Renal cortex interstitium (tissue), 11 donors: ENCODE measurements around the gene VRK1. TPM values are rescaled to one million over a fixed set of nuclear protein-coding genes. Genes with fewer than 3 reads are reported as not detected.

Experiments
- DNase-seq, 11 donors: peaks; one replicate each; pipeline ENCODE4 v3.0.0-alpha.2; 2013; ENCODE audit warnings: low read depth in 9 of 11, low spot score in 4 of 11; ENCODE audit errors: extremely low read depth in 1 of 11
- polyA plus RNA-seq, 3 donors: library from polyadenylated mRNA; unstranded; fragments of 120-200 nt; gene quantifications; one replicate each; pipeline ENCODE4 v1.2.1, GENCODE V29; 2013; ENCODE audit not compliant: insufficient read length in 3 of 3

The VRK1 gene
- polyA plus RNA-seq, 3 donors = 20.5 to 27.6 (median 24.1) TPM

DNA sequence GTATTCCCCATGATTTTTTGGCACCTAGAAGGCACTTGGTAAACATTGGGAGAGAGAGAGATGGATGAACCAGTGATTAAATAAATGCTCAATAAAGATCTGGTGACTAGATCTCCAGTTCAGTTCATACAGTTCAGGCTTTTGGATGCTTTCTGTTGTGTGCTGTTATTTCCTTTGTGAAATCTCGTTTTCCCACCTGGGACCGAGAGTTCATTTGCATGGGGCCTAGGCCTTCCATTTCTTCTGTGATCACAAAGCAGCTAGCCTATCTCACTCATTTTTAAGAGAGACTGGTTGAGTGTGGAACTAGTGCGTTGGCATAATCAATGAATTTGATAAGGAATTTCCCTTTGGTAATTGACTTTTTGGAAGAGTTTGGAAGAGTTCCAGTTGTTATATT lies 104.0 kb downstream of the VRK1 start:
- DNase-seq = no peak

DNA sequence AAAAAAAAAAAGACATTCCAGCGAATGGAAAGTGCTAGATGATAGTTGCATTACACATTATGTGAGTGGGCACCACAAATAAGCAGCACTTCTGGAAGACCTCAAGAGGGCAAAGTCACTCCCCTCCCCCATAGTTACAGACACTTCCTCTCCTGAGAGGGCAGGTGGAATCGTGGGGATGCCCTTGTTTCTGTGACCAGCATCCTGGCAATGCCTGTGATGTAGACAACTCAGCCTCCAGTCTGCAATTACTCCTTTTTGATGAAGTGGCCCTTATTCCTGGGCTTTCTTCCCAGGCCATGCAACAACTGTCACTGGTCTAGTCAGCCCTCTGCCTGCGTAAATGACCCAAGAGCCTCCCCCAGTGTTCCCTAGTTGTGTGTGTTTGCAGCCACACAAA lies 104.8 kb downstream of the VRK1 start:
- no peak for DNase-seq

DNA sequence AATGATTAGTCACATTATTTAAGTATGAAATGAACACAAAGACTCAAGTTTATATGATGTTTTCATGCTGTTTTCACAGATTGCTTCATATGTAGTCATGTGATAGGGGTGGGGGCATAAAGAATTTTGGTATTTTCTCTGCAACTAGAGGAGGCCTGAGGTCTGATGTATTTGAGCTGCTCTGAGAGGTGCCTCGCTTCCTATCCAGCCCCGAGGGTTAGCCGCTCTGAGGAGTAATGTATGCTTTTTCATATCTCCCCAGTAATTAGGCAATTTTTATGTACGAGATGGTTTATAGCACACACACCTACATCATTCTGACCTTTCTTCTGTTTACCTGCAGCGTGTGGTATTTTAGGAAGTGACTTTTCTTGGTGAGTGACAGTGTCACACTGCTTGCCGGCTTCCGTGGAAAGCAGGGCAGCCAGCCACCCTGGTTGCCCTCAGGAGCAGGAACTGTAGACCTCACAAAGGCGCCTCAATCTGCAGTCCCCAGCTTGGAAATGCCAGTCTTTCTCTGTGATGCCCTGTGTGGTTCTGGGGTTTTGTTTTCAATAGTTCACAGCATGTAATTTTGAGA lies 106.4 kb downstream of the VRK1 start:
- DNase-seq = no peak

DNA sequence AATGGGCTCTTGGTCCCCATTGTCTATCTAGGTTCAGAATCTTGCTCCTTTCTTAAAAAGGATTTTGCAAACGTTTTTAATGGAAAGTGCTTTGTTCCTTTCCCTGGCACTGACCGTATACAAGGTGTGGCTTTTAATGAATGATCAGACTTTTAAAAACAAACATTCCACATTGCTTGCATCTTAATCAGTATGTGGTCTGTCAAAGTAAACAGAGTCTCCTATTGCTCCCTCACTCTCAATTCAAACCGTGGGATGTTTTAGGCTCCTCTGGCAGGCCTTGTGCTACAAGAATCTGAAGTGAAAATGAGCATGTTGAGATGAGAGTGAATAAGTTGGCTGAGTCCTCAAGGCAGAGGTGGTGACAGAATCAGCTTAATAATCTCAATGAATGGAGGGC lies 107.0 kb downstream of the VRK1 start:
- no peak for DNase-seq

DNA sequence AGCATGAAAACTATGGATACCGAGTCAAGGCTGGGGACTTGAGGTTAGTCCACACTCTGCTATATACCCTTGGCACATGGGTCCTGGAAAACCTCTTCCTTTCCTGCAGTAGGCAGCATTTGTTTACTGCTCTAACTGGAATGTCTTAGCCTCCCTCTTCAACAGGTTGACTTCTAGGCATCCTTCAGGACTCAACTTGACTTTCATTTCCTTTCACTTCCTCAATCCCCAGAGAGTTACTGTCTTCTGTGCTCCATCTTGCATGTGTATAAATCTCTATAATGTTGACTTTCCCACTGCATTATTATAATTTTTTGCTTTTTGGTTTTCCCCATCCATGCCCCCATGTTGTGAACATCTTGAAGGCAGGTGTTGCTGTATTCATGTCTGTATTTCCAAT lies 107.9 kb downstream of the VRK1 start:
- DNase-seq = no peak

DNA sequence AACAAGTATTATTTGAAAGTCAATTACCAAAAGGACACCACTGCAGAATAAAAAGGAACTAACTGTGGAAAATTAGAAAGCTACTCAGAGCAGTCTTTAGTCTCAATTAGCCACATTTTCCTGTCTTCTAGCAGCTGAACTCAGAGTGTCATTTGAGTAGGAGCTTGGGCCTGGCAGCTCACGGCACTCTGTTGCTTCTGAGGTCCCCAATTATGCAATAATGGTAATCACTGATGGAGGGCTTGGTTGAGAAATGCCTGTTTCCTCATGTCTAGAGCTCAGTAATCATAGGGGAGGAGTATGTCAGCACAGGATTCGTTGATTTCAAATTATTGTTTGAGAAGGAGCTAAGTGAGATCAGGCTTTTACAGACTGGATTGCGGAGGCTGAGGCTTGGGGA lies 108.6 kb downstream of the VRK1 start:
- no peak for DNase-seq

DNA sequence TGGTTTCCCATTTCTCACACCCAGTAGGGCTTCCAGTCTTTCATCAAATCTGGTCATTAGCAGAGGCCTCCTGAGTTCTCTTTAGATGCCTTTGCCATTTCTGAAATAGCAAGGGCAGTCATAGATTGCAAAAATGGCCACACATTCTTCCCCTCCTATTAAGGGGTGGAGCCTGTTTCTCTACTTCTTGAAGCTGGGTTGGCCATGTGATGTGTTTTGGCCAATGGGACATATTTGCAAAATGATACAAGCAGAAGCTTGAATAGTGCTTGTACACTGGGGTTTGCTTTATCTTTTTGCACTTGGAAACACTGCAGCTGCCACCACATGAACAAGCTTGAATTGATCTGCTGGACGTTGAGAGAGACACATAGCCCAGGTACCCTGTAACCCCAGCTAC lies 109.3 kb downstream of the VRK1 start:
- DNase-seq = no peak

DNA sequence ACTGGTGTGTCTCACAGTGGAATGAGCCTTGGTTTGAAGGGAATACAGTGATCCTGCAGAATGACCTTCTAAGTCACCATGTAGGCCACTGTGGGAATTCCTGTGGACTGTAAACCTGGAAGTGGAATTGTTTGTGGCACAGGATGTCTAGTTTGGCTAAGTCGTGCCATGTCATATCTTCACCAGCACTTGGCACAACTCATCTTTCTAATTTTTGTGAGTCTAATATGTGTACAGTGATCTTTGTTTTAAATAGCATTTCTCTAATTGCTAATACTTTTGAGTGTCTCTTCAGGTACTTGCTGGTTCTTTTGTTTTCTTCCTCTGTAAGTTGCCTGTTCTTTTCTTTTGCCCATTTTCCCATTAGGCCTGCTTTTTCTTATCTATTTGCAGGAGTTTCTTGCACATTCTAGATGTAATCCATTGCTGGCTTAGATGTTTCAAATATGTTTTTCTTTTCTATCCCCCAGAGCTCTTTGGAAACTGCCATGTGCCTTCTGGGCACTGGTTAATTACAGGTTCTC lies 112.7 kb downstream of the VRK1 start:
- no peak for DNase-seq

DNA sequence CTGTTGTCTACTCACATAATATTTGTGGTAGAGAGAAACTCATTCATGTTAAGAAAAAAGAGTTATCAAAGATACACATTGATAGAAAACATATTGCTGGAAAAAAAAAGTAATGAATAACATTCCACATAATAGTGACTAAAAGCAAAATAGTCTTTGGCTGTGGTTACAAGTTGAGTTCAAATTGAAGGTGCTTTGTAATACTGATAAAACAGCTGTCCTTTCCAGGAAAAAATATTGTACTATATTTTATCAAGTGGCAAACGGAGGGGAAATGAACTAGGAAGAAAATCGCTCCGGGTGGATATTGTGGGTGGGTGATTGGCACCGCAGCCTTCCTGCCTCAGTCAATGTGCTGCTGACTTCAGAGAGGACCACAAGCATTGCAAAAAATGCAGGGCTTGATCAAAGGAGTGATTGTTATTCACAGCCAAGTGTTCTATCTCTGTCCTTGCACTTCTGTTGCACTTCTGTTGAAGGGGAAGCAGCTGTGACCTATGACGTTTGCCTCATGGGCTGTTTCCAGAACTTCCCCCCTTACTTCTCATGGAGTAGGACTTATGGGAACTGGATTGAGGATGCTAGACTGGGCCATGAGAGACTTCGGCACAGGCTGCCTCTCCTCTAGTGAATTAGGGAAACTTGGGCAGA lies 114.4 kb downstream of the VRK1 start:
- DNase-seq = peak in 1 of 11 donors; percentile 12

DNA sequence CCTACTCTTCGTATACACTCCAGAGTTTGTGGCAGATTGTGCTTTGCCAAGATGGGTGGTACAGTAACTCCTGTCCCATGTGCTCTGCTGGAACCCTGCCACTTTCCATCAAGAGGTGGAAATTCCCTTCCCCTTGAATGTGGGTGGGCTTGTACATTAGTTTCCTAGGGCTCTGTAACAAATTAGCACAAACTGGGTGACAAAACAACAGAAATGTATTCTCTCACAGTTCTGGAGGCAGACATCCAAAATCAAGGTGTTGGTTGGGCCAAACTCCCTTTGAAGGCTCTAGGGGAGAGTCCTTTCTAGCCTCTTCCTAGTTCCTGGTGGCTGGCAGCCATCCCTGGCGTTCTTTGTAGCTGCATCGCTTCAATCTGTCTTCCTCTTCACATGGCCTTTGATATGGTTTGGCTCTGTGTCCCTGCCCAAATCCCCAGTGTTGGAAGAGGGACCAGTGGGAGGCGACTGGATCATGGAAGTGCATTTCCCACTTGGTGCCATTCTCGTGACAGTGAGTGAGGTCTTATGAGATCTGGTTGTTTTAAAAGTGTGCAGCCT lies 117.5 kb downstream of the VRK1 start:
- no peak for DNase-seq

DNA sequence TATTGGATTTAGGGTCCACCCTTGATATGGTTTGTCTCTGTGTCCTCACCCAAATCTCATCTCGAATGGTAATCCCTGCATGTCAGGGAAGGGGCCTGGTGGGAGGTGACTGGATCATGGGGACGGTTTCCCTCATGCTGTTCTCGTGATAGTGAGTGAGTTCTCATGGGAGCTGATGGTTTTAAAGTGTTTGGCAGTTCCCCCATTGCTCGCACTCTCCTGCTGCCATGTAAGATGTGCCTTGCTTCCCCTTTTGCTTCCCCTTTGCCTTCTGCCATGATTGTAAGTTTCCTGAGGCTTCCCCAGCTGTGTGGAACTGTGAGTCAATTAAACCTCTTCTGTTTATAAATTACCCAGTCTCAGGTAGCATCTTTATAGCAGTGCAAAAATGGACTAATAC lies 118.3 kb downstream of the VRK1 start:
- DNase-seq = no peak

DNA sequence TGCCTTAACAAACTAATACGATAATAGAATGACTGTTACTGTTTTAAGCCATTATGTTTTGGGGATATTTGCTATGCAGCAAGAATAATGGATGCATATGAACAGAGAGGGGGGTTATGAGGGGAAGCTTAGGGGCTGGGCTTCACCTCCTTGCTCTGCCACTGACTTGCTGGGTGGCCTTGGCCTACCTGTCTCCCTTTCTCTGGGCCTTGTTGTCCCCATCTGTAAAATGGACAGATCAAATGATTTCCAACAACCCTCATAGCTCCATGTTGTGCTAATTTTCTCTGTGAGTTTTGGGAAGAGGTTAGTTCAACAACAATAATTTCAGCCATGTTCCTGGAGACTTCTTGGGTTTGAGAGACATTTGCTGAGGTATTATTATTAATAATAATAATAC lies 119.6 kb downstream of the VRK1 start:
- DNase-seq = no peak

DNA sequence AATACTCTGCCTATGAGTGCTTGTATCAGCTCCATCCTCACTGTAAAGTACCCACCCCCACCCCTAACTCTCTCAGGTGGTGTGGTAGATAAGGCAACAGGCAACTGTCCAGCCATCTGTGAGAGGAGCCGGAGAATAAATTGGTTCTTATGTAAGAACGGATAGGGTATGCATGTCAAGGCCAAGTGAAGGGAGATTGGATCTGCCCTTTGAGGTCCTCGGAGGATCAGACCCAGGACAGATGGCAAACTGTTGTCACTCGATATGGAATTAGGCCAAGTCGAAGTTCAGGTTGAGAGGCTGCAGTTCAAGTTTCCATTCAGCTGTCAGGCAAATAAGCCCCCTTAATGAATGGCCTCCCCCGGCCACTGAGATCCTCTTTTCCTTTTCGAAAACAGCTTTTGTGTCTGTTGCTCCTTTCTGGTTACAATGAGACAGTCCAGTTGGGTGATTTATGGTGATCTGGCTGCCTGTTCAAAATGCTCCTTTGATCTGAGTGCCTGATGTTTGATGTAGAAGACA lies 120.3 kb downstream of the VRK1 start:
- peak in 8 of 11 donors; percentile 26 to 62 (median 48) for DNase-seq

DNA sequence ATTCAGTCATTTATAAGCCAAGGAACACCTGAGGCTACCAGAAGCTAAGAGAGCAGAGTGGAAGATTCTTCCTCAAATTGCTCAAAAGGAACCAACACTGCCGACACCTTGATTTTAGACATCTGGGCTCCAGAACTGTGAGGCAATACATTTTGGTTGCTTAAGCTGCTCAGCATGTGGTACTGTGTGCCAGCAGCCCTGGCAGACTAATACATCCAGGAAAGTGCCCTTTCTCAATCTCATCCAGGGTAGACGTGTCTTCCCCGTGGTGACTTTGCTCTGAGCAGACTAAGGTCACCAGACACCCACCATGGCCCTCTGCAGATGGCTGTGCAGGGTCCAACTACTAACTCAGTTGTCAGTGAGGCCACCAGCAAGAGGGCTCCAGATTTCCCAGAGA lies 122.8 kb downstream of the VRK1 start:
- no peak for DNase-seq

DNA sequence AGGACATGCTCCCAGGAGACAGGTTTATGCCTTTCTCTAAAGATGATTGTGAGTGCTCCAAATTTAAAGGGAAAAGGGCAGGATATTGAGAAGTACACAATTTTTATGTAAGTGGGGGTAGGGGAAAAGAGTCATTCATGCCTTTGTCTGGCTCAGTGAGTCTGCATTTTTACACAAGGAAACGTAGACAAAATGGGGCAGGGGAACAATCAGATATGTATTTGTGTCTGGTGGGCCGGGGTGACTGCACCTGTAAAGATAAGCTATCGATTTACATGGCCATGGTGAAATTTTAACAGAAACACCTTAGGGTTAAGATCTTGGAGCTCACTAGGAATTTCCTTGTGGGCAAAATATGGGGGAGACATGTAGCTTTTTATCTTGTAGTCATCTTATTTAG lies 123.6 kb downstream of the VRK1 start:
- DNase-seq = no peak

DNA sequence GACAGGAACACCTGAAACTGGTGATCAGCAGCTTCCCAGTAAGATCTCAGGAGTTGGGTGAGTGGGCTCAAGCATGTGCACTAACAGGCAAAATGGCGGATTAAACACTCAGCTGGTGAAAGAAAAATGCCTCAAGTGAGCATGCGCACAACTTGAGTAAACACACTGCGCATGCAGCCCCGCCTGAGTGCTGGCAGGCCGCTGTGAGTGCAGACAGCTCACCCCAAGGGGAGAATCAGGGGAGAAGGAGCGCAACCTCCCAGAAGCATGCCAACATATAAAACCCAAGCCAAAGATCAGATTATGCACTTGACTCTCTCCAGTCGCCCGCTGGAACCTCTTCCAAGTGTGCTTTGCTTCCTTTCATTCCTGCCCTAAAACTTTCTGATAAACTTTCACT lies 125.8 kb downstream of the VRK1 start:
- no peak for DNase-seq

DNA sequence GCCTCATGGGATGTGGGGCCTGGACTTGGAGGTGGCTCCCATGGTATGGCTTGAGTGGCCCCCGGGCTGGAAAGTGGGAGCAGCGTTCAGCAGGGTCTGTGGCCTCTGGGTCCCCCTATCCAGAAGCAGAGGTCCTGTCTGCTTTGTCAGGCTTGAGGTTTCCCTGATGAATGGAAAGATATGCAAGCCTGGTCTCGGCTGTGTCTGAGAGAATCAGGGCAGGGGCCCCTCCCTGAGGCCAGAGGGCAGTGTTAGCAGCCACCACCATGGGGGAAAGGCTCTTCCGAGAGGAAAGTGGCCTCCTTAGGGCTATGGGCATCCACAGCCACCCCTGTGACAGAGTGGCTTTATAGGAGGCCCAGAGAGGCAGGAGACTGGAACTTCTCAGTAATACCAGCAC lies 128.2 kb downstream of the VRK1 start:
- DNase-seq = no peak

DNA sequence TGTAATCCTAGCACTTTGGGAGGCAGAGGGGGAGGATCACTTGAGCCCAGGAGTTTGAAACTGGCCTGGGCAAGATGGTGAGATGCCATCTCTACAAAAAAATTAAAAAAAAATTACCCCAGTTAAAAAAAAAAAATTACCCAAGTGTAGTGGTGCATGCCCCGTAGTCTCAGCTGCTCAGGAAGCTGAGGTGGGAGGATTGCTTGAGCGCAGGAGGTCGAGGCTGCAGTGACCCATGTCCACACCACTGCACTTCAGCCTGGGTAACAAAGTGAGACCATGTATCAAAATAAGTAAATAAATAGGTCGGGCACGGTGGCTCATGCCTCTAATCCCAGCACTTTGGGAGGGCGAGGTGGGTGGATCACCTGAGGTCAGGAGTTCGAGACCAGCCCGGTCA lies 128.8 kb downstream of the VRK1 start:
- peak in 4 of 11 donors; percentile 10 to 30 (median 18) for DNase-seq

DNA sequence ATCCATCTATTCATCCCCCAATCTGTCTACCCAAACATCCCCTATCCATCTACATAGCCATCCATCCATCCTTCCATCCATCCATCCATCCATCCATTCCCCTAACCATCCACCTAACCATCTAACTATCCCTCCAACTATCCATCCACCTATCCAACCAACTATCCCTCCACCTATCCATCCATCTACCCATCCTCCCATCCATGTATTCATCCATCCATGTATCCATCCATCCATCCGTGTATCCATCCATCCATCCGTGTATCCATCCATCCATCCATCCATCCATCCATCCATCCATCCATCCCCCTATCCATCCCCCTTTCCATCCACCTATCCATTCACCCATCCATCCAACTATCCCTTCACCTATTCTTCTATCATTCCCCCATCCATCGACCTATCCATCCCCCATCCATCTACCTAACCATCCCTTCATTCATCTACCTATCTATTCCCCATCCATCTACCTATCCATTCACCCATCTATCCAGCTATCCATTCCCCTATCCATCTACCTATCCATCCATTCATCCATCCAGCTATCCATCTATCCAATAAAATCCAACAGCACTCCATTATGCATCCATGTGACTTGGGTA lies 131.7 kb downstream of the VRK1 start:
- DNase-seq = no peak

DNA sequence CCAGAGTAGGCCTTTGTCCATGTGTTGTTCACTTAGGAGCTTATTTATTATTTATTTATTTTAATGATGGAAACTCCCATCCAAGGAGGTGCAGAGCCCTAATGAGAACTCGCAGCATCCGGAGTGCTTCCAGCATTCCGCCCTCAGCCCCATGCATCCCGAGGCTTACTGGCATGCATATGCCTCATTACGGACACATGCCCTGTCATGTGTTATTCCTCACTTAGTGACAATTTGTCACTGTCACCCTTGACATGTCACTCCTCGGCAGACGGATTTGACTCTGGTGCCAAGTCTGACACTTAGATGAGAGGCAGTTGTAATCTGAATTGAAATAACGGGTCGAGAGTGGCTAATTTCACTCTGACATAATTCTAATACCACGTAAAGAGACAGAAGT lies 132.8 kb downstream of the VRK1 start:
- no peak for DNase-seq
